Measurements from ENCODE around the gene NEURL1. TPM values are rescaled to one million over a fixed set of nuclear protein-coding genes. Genes with fewer than 3 reads are reported as not detected.

NEURL1 gene
- total RNA-seq, 1 experiment from 2014 or later = 1.7 TPM

DNA sequence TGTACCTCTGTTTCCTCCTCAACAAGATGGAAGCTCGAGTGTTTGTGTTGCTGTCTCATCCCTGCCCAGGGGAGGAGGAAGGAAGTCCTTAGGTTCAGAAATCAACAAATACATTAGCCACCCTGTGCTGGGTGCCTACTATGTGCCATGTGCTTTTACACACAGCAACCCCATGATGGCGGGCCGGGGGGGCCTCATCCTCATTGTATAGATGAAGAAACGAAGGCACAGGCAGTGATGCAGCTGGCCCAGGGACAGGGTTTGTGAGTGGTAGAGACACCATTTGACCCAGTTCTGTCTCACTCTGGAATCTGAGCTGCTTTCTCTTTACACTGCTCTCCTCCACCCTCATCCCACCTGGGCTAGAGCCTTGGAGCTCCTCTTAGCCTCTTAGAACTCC lies 39.5 kb upstream of the NEURL1 start:
- H3K9ac ChIP-seq (ENCODE audit: low read length) = no peak overlapping the region
- BruUV-seq (replicated peaks) = no TSS peak
- ChIA-PET POLR2A (ENCODE audit: unreplicated experiment) (no interaction called here), CTCF (no interaction called here)
- H2AFZ ChIP-seq (ENCODE audit: low read length) = no peak overlapping the region
- no peaks in the 10 kb centered on the region for H3K36me3 ChIP-seq (ENCODE audit: low read depth, low read length)
- TF ChIP-seq EZH2phosphoT487 (IDR thresholded peaks at IDR 0.05; ENCODE audit: borderline replicate concordance, low read length) (no peak), EZH2 (IDR thresholded peaks at IDR 0.05; ENCODE audit: low read length, unreplicated experiment) (no peak)
- TF ChIP-seq, protein P1, sequence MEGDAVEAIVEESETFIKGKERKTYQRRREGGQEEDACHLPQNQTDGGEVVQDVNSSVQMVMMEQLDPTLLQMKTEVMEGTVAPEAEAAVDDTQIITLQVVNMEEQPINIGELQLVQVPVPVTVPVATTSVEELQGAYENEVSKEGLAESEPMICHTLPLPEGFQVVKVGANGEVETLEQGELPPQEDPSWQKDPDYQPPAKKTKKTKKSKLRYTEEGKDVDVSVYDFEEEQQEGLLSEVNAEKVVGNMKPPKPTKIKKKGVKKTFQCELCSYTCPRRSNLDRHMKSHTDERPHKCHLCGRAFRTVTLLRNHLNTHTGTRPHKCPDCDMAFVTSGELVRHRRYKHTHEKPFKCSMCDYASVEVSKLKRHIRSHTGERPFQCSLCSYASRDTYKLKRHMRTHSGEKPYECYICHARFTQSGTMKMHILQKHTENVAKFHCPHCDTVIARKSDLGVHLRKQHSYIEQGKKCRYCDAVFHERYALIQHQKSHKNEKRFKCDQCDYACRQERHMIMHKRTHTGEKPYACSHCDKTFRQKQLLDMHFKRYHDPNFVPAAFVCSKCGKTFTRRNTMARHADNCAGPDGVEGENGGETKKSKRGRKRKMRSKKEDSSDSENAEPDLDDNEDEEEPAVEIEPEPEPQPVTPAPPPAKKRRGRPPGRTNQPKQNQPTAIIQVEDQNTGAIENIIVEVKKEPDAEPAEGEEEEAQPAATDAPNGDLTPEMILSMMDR (conservative IDR thresholded peaks at IDR 0.05; ENCODE audit: low read depth, low read length) = no peak
- no peak overlapping the region for H3K4me3 ChIP-seq (ENCODE audit: low read length)
- no peaks in the 10 kb centered on the region for H3K79me2 ChIP-seq (ENCODE audit: low read length)
- H3K4me2 ChIP-seq (ENCODE audit: low read length) = no peak overlapping the region
- no peaks in the 10 kb centered on the region for H3K9me3 ChIP-seq (ENCODE audit: low read length)
- no peak for ATAC-seq
- intact Hi-C loops (cut with micrococcal nuclease) = no loop called here
- peaks cover 19% of the 10 kb centered on the region for H3K4me1 ChIP-seq (ENCODE audit: insufficient read depth, low read length)
- no peaks in the 10 kb centered on the region for H4K20me1 ChIP-seq (ENCODE audit: low read length)
- no peak for DNase-seq
- no peaks in the 10 kb centered on the region for H3F3A ChIP-seq (ENCODE audit: low read length, unreplicated experiment)
- no peak overlapping the region for H3K27ac ChIP-seq (ENCODE audit: low read length)
- H3K27me3 ChIP-seq (ENCODE audit: low read length) = no peaks in the 10 kb centered on the region
- H3K9me2 ChIP-seq (replicated peaks; ENCODE audit: low read length) = no peaks in the 10 kb centered on the region

GRCh38 chr10:103455235-103455634 lies 38.3 kb upstream of the NEURL1 start:
- peaks cover 17% of the 10 kb centered on the region for H3K4me1 ChIP-seq (ENCODE audit: insufficient read depth, low read length)
- H3K9me2 ChIP-seq (replicated peaks; ENCODE audit: low read length) = no peaks in the 10 kb centered on the region
- no peak overlapping the region for H3K4me3 ChIP-seq (ENCODE audit: low read length)
- DNase-seq = no peak
- no peaks in the 10 kb centered on the region for H3K79me2 ChIP-seq (ENCODE audit: low read length)
- no peak for TF ChIP-seq EZH2 (IDR thresholded peaks at IDR 0.05; ENCODE audit: low read length, unreplicated experiment)
- no peak for TF ChIP-seq EZH2phosphoT487 (IDR thresholded peaks at IDR 0.05; ENCODE audit: borderline replicate concordance, low read length)
- TF ChIP-seq, protein P1 (conservative IDR thresholded peaks at IDR 0.05; ENCODE audit: low read depth, low read length) = no peak
- no peak overlapping the region for H3K9ac ChIP-seq (ENCODE audit: low read length)
- no peak for ATAC-seq
- intact Hi-C loops (cut with micrococcal nuclease) = no loop called here
- no peaks in the 10 kb centered on the region for H4K20me1 ChIP-seq (ENCODE audit: low read length)
- H2AFZ ChIP-seq (ENCODE audit: low read length) = no peak overlapping the region
- CTCF ChIA-PET = no interaction called here
- H3K9me3 ChIP-seq (ENCODE audit: low read length) = no peaks in the 10 kb centered on the region
- no peak overlapping the region for H3K4me2 ChIP-seq (ENCODE audit: low read length)
- no peak overlapping the region for H3K27ac ChIP-seq (ENCODE audit: low read length)
- H3F3A ChIP-seq (ENCODE audit: low read length, unreplicated experiment) = no peaks in the 10 kb centered on the region
- H3K36me3 ChIP-seq (ENCODE audit: low read depth, low read length) = no peaks in the 10 kb centered on the region
- POLR2A ChIA-PET (ENCODE audit: unreplicated experiment) = no interaction called here
- H3K27me3 ChIP-seq (ENCODE audit: low read length) = no peaks in the 10 kb centered on the region
- BruUV-seq (replicated peaks) = no TSS peak

GRCh38 chr10:103456074-103456660 lies 37.3 kb upstream of the NEURL1 start:
- TF ChIP-seq, protein P1 (conservative IDR thresholded peaks at IDR 0.05; ENCODE audit: low read depth, low read length) = no peak
- TF ChIP-seq EZH2phosphoT487 (IDR thresholded peaks at IDR 0.05; ENCODE audit: borderline replicate concordance, low read length) = no peak
- no peak for TF ChIP-seq EZH2 (IDR thresholded peaks at IDR 0.05; ENCODE audit: low read length, unreplicated experiment)
- H2AFZ ChIP-seq (ENCODE audit: low read length) = no peak overlapping the region
- no peak overlapping the region for H3K4me2 ChIP-seq (ENCODE audit: low read length)
- no peaks in the 10 kb centered on the region for H3K79me2 ChIP-seq (ENCODE audit: low read length)
- no peak for DNase-seq
- H3K27me3 ChIP-seq (ENCODE audit: low read length) = no peaks in the 10 kb centered on the region
- ChIA-PET CTCF (no interaction called here), POLR2A (ENCODE audit: unreplicated experiment) (no interaction called here)
- no peak overlapping the region for H3K4me3 ChIP-seq (ENCODE audit: low read length)
- peaks cover 8% of the 10 kb centered on the region for H3K4me1 ChIP-seq (ENCODE audit: insufficient read depth, low read length)
- no peaks in the 10 kb centered on the region for H4K20me1 ChIP-seq (ENCODE audit: low read length)
- H3F3A ChIP-seq (ENCODE audit: low read length, unreplicated experiment) = no peaks in the 10 kb centered on the region
- H3K27ac ChIP-seq (ENCODE audit: low read length) = no peak overlapping the region
- no peaks in the 10 kb centered on the region for H3K36me3 ChIP-seq (ENCODE audit: low read depth, low read length)
- intact Hi-C loops (cut with micrococcal nuclease) = no loop called here
- H3K9me3 ChIP-seq (ENCODE audit: low read length) = no peaks in the 10 kb centered on the region
- no peak for ATAC-seq
- H3K9ac ChIP-seq (ENCODE audit: low read length) = no peak overlapping the region
- H3K9me2 ChIP-seq (replicated peaks; ENCODE audit: low read length) = no peaks in the 10 kb centered on the region
- no TSS peak for BruUV-seq (replicated peaks)

Data from PC-3 (cell line).